Panc1 (cell line): ENCODE measurements around the gene CD99. TPM values are rescaled to one million over a fixed set of nuclear protein-coding genes. Genes with fewer than 3 reads are reported as not detected.
"Not testable (repeated sequence)": the region's sequence is repeated elsewhere in the genome, so short reads cannot be mapped to it uniquely, and the experiment has no call there.

Experiments
- ATAC-seq: fragments of 200-7000 bp; cut with Tn5 transposase; 2 replicates; pipeline ENCODE4 v1.9.1; 2020; ENCODE audit warnings: mild to moderate bottlenecking, moderate library complexity
- BruUV-seq: library from RNA; stranded (reverse); fragments of 400-500 nt; replicated peaks from 2 replicates; lab custom pipeline; 2021; lab: Mats Ljungman, UMichigan
- CTCF ChIA-PET: fragments of 300-600 bp; sonication (Branson Sonifier 250); formaldehyde crosslinking; loops from one replicate; lab custom pipeline; 2022; ENCODE audit warnings: antibody characterized with exemption; lab: Charles Lee
- POLR2A ChIA-PET: fragments of 300-600 bp; sonication (Branson Sonifier 250); formaldehyde crosslinking; loops from one replicate; lab custom pipeline; 2022; ENCODE audit warnings: antibody characterized with exemption; lab: Charles Lee
- DNase-seq: peaks from one replicate; pipeline ENCODE4 v3.0.0-alpha.2; 2010; ENCODE audit warnings: low read depth, low spot score
- H3K27ac ChIP-seq: 2 replicates; pipeline ENCODE4 v1.5.1; 2011; ENCODE audit warnings: mild to moderate bottlenecking, low read length, inconsistent platforms
- H3K27me3 ChIP-seq: fragments of 200-500 bp; sonication (Bioruptor generic); 2 replicates; pipeline ENCODE4 v1.6.0; 2014; ENCODE audit warnings: low read length, inconsistent platforms; ENCODE audit not compliant: control insufficient read depth, insufficient read depth
- H3K36me3 ChIP-seq: fragments of 200-500 bp; sonication (Bioruptor generic); 2 replicates; pipeline ENCODE4 v1.5.1; 2014; ENCODE audit warnings: inconsistent platforms, mild to moderate bottlenecking, low read length, moderate library complexity; ENCODE audit not compliant: control insufficient read depth, insufficient read depth
- H3K4me1 ChIP-seq: 2 replicates; pipeline ENCODE4 v1.5.1; 2011; ENCODE audit warnings: inconsistent platforms, mild to moderate bottlenecking, low read length, moderate library complexity; ENCODE audit not compliant: control insufficient read depth, insufficient read depth
- H3K4me3 ChIP-seq, 2 experiments: 2 replicates each; pipeline ENCODE4 v1.5.1; 2011 to 2012; ENCODE audit warnings: low read depth in 2 of 2, low read length in 2 of 2, mild to moderate bottlenecking in 2 of 2, inconsistent platforms in 1 of 2, moderate library complexity in 1 of 2
- H3K9me3 ChIP-seq: fragments of 200-500 bp; sonication (Bioruptor generic); 2 replicates; pipeline ENCODE4 v1.5.1; 2014; ENCODE audit warnings: low read depth, mild to moderate bottlenecking, inconsistent platforms, low read length, moderate library complexity; ENCODE audit not compliant: control insufficient read depth, insufficient read depth
- POLR2AphosphoS5 ChIP-seq: IDR thresholded peaks from 2 replicates; pipeline ENCODE4 v1.6.1; 2012; ENCODE audit warnings: mild to moderate bottlenecking, low read depth, low read length, moderate library complexity
- REST ChIP-seq, 2 experiments: IDR thresholded peaks; 2 replicates each; pipeline ENCODE4 v1.6.1; 2011 to 2012; ENCODE audit warnings: low read depth in 2 of 2, control low read depth in 1 of 2, low read length in 1 of 2, mild to moderate bottlenecking in 1 of 2, moderate library complexity in 1 of 2; ENCODE audit not compliant: insufficient read depth in 1 of 2
- SIN3A ChIP-seq: IDR thresholded peaks from 2 replicates; pipeline ENCODE4 v1.6.1; 2012; ENCODE audit warnings: low read depth, mild to moderate bottlenecking, low read length, moderate library complexity, borderline replicate concordance; ENCODE audit not compliant: insufficient read depth
- TCF7L2 ChIP-seq: IDR thresholded peaks from 2 replicates; pipeline ENCODE4 v1.6.1; 2011; ENCODE audit warnings: mild to moderate bottlenecking, low read depth, low read length, inconsistent platforms
- in situ Hi-C: cut with HindIII; loops from 2 replicates; pipeline ENCODE4 v1.10.0; 2016; ENCODE audit warnings: low sequenced_read_pairs, low pct_unique_long_range_greater_than_20kb
- intact Hi-C: fragments of 100-400 bp; cut with micrococcal nuclease; formaldehyde crosslinking; loops from one replicate; pipeline ENCODE4 v1.10.0; 2022; ENCODE audit not compliant: unreplicated experiment
- total RNA-seq: library from RNA; stranded (reverse); gene quantifications from one replicate; pipeline ENCODE4 v1.2.1, GENCODE V29; 2021; ENCODE audit not compliant: unreplicated experiment
- TF ChIP-seq, protein P1 (sequence below): fragments of 450-650 bp; IDR thresholded peaks from 2 replicates; pipeline ENCODE4 v1.5.1; 2017; ENCODE audit warnings: mild to moderate bottlenecking

Gene CD99
- total RNA-seq, 1 experiment from 2014 or later: 67.6 TPM

DNA sequence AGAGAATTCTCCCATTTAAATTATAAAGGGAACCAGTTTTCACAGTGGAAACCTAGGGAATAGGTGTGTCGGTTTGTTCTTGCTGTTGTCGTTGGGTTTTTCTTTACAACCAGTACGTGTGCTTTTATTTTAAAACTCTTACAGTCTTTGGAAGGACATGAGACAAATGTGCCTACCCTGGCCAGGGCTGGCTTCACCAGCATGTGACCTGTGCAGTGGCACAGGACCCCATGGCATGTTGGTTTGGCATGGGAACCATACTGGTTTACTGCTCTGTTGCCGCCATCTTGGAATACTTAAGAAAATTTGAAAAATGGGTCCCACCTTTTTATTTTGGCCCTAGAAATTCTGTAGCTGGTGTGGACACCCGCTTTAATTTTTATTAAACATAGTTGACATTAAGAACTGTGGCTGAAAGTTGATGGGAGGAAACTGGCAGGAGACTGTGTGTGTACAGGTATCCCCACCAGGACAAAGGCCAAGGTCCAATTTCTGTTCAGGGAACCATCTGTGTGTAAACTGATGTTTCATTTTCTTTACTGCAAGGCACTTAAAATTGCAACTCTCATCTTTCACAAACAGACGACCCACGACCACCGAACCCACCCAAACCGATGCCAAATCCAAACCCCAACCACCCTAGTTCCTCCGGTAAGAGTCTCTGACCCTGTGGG is 28.8 kb downstream of the CD99 start:
- ATAC-seq (no peak), DNase-seq (no peak)
- intact Hi-C loops (no loop called here), in situ Hi-C loops (no loop called here)
- TF ChIP-seq POLR2AphosphoS5: no peak
- no peak for TF ChIP-seq TCF7L2
- Histone ChIP-seq H3K4me1 (no peaks in the 10 kb centered on the region), H3K4me3 (no peak overlapping the region), H3K9me3 (no peaks in the 10 kb centered on the region), H3K27me3 (no peaks in the 10 kb centered on the region), H3K27ac (no peak overlapping the region), H3K36me3 (no peaks in the 10 kb centered on the region)
- POLR2A ChIA-PET: no interaction called here
- CTCF ChIA-PET: no interaction called here
- BruUV-seq: no TSS peak

DNA sequence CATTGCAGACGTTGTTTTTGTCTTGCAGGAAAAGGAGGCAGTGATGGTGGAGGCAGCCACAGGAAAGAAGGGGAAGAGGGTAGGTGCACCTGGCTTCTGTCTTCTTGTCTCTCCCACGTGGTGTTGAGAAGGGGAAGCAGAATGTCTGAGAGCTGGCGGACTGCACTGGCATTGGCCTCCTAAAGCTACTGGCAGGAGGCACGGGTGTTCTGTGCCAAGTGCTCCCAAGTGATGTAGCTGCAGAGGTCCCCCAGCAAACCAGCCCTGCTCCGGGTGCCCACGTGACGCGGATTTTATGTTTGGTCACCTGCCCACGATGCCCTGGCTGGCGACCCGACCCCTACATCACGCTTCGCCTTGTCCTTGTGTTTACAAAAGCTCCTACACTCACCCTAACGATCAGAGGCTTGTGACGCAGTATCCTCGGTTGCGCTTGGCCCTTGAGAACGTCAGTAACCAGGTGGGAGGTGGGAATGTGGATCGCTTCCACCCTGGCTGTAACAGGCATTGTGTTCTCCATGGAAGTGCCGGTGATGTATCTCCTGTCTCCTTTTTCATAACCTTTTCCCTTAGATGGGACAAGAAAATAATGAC is 32.3 kb downstream of the CD99 start:
- Histone ChIP-seq H3K9me3 (no peaks in the 10 kb centered on the region), H3K4me3 (no peak overlapping the region), H3K27me3 (no peaks in the 10 kb centered on the region), H3K36me3 (no peaks in the 10 kb centered on the region), H3K27ac (no peak overlapping the region), H3K4me1 (no peaks in the 10 kb centered on the region)
- in situ Hi-C loops: no loop called here
- intact Hi-C loops: no loop called here
- CTCF ChIA-PET: no interaction called here
- TF ChIP-seq, protein P1, sequence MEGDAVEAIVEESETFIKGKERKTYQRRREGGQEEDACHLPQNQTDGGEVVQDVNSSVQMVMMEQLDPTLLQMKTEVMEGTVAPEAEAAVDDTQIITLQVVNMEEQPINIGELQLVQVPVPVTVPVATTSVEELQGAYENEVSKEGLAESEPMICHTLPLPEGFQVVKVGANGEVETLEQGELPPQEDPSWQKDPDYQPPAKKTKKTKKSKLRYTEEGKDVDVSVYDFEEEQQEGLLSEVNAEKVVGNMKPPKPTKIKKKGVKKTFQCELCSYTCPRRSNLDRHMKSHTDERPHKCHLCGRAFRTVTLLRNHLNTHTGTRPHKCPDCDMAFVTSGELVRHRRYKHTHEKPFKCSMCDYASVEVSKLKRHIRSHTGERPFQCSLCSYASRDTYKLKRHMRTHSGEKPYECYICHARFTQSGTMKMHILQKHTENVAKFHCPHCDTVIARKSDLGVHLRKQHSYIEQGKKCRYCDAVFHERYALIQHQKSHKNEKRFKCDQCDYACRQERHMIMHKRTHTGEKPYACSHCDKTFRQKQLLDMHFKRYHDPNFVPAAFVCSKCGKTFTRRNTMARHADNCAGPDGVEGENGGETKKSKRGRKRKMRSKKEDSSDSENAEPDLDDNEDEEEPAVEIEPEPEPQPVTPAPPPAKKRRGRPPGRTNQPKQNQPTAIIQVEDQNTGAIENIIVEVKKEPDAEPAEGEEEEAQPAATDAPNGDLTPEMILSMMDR: no peak
- no peak for TF ChIP-seq SIN3A
- TF ChIP-seq TCF7L2: no peak
- TF ChIP-seq REST (IDR thresholded peaks at IDR 0.05; ENCODE audit: insufficient read depth in 1 of 2, low read depth in 2 of 2, low read length in 1 of 2): no peak
- TF ChIP-seq POLR2AphosphoS5: no peak
- DNase-seq: no peak
- no peak for ATAC-seq
- no TSS peak for BruUV-seq
- POLR2A ChIA-PET: no interaction called here

DNA sequence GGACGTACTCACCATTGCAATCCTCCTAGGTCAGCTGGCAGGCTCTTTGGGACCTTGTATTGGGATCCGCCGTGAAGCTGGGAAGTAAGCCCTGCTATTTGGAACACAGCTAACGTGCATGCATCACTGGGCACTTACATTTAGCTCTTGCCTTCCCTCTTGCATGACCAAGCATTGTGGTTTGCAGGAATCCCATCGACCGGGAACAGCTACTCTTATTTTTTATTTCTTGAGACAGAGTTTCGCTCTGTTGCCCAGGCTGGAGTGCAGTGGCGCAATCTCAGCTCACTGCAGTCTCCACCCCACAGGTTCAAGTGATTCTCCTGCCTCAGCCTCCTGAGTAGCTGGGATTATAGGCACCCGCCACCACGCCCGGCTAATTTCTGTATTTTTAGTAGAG is 36.2 kb downstream of the CD99 start:
- DNase-seq, H3K27me3 ChIP-seq, CTCF ChIA-PET, H3K4me1 ChIP-seq, BruUV-seq, ATAC-seq, H3K9me3 ChIP-seq, POLR2A ChIA-PET, in situ Hi-C loops, H3K27ac ChIP-seq, H3K4me3 ChIP-seq, intact Hi-C loops, H3K36me3 ChIP-seq: not testable (repeated sequence)
